GM18867 (cell line): Measurements from ENCODE around the gene PLCB1.
"Not testable (repeated sequence)": the region's sequence is repeated elsewhere in the genome, so short reads cannot be mapped to it uniquely, and the experiment has no call there.

ENCODE experiments used
- ATAC-seq: cut with Tn5 transposase; IDR thresholded peaks from one replicate; pipeline ENCODE4 v1.9.1; 2021; ENCODE audit warnings: mild to moderate bottlenecking, moderate library complexity; ENCODE audit not compliant: unreplicated experiment

The PLCB1 gene

DNA sequence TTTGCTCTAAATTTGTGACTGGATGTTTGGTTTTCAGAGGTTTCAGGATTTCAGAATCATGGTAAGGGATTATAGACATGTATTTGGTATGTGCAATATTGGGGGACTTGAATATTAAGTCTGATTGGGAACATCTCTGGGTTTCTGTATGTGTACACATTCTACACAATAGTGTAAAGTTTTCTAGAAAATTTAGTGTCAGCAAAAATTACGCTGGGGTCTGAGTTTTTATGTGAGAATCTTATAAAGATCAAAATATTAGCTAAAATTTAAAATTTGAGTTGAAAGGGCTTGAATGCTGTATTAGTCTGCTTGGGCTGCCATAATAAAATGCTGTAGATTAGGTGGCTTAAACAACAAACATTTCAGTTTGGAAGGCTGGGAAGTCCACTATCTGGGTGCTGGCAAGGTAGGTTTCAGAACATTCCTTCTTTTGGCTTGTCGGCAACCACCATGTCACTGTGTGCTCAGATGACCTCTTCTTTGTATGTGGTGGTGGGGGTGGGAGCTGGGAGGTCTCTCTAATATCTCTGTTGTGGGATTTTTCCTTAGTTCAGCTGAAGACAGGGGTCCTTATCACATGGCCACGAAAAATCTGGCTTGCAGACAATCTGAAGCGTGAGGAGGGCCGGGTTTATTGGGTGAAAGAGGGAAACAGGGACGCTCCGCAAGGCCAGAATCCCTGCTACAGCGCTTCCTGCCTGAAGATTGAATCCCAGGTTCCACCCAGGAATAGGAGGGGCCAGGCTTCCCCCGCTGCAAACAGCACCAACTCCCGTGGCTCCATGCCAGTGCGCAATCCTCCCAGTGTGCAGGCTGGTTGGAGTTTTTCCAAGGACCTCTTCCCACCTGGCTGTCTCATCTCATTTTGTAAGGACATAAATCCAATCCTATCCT is 299.7 kb downstream of the PLCB1 start:
- no peak for ATAC-seq

DNA sequence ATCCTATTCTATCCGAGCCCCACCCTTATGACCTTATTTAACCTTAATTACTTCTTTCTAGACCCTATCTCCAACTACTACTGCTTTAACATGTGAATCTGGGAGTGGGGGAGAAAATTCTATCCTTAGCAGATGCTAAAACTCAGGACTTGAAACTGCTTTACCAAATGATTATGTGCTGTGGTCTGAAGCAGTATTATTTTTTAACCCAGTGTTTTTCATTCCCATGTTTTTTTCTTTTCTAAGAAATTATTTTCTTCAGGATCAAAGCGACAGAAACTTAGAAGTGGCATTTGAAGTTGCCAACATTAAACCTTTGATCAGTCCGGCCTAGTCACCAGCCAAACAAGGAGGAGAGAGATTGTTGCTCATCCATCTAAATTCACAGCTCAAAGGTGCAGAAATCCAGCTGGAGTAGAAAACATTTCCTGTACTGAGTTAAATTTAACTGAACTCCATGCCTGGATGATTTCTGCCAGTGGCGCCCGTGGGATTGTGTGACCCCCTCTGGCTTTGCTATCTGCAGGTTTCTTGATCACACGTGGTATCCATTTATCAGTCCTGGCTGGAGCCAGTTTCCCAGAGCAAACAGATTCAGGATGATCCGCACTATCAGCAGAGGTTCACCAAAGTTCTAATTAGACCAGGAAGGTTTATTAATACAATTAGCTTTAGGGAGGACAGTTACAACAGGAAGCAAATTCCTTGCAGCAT is 300.5 kb downstream of the PLCB1 start:
- ATAC-seq = no peak

DNA sequence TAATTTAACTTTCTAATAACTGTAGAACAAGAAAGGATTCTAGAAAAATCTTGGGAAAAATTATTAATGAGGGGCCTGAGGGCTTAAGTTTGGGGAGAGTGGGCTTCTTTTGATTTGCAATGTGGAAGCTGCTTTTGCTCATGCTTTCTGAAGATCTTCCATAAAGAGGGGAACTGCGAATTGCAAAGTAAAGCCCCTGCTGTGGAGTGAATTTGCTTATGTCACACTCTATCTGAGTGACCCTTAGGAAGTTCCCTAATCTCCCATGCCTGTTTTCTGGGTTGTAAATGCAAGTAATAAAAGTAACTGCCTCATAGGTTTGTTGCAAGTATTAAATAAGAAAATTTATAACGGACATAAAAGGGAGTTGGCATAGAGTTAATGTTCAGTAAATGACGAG is 301.2 kb downstream of the PLCB1 start:
- no peak for ATAC-seq

DNA sequence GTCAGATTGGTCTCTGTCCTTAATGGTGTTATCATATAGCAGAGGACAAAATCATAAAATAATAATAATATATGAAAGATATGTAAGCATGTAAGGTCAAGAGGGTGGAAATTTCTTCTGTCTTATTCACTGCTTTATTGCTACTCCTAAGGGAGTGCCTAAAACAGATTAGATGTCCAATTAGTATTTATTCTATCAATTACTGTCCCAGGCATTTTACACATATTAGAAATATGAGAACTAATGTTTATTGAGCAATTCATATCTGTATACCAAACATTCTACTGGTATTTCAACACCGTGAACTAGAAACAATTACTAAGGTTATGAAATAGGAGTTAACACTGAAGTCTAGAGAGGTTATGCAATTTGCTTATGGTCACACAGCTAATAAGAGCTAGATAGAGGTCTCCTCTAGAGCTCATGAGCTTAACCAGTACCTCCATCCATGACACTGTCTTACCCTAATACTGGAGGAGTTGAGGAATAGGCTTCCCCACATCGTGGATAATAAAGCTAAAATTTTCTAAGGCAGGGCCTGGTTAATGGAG is 302.3 kb downstream of the PLCB1 start:
- no peak for ATAC-seq

DNA sequence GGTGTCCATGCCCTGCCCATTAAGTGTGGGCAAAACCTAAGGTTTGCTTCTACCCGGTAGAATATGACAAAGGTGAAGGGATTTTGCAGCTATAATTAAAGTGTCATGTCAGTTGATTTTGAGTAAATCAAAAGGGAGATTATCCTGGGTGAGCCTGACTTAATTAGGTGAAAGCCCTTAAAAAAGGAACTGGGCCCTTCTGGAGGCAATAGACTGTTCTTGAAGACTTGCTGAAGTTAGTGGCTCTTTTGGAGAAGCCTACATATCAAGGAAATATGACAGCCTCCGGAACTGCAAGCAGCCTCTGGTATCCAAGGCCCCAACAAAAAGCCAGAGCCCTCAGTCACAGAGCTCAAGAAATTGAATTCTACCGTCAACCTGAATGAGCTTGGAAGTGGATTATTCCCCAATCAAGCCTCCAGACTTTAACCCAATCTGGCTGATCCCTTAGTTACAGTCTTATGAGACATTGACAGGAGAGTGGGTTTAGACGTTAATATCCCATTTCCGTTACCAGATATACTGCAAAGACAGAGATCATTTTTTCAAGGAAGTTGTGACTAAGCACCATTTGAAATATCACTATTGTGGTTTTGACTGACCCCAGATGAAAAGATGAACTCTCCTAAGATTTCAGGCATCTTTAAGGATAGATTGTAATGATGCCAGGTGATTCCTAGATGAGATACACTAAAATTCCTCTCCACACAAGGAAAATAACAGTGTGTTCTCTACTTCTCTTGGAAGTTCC is 303.4 kb downstream of the PLCB1 start:
- ATAC-seq = no peak

DNA sequence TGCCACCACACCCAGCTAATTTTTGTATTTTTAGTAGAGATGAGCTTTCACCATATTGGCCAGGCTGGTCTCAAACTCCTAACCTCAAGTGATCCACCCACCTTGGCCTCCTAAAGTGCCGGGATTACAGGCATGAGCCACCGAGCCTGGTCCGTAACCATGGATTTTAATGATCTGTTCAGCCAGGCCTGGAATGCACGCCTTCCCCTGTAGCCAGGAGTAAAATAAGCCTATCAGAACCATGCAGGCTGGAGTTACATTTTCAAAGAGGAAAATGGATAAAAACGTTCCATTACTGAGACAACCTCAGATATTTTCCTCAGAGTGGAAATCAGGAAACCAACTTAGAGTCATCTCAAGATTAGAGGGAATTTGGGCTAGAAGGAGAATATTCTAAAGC is 304.9 kb downstream of the PLCB1 start:
- not testable (repeated sequence) for ATAC-seq

DNA sequence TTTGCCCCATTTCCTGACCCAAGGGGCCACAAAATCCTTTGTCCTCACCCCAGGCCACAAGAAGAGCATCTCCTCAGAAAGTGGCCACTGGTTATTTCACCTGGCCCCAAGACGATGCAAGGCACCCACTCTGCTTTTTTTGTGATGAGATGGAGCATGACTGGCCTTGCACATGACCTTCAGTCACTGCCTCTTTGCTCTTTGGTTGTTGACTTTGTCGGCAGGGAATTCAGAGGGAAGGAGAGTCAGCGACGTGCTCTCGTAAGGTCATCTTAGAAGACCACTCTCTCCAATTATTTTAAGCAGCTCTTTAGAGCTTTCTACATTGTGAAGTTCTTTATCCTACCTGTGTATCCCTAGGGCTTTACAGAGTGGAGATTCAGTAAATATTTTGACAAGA is 306.7 kb downstream of the PLCB1 start:
- no peak for ATAC-seq

DNA sequence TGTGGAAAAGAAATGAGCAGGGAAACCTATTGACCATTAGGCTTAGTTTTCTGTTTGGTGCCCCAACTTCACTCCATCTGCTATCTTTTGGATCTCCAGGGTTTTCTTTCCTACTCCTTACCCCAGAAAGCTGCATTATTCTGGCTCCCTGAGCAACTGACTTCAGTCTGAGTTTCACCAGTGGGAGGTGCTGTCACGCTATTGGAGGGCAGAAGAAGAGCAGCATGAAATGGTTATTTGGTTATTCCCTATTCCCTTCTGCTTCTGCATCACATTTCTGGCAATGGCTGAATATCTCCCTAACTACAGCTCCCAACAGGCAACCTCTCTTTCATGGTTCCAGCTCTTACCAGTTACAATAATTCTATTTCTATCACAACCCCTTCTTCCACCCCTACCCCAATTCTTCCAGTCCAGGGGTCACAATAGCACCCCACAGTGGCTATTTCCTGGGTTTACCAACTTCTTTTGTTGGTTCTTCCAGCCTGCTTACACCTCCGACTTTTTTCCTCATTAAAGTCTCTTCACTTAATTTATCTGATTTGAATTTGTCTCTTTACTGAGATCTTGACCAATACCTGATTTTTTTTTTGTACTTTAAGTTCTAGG is 311.5 kb downstream of the PLCB1 start:
- no peak for ATAC-seq

DNA sequence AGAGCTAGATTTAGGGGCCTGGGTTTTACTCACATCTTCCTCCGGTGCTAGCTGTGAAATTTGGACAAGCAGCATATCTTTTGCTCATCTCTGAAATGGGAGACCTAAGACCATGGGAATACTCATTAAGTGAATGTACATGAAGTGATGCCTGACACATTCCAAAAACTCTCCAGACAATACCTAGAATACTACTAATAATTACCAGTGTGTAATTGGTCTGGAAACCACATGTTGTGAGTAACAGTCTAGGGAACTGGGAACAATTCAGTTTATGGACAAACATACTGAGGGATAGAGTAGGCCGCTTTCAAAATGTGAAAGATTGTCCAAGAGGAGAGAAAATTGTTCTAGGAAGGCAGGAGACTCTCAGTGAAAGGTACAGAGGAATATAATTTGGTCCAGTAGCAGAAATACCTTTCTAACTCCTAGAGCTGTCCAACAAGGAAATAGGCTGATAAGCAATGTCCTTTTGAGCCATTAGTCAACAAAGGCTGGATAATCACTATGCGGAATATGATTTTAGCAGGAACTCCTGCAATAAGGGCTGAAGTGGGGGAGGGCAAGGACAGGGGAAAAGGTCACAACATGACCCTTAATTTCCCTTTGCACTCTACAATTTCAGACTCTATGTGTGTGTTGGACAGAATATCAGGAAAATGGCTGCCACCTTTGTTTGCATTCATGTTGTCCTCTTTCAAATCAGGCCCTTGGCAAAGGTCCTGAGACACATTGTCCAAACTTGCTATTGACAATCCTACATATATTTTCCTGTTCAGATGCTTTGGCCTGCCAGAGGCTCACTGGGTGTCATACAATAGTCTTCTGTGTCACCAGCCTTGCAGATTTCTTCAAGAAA is 315.4 kb downstream of the PLCB1 start:
- no peak for ATAC-seq

DNA sequence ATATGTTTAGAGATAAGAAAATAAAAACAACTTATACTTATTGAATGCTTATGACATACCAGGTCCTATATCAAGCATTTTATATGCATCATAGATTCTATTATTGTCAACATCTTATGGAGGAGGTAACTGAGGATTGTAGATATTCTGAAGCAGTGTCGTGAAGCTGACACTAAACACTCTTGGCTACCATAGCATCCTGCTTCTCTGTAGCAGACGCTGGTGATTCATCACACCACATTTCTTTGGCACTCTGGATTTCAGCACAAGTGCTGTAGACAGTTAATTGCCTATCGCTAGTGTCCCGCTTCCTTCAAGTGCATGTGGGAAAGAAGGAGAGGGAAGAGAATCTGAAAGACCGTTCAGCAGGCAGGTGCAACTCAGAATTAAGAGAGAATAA is 317.1 kb downstream of the PLCB1 start:
- no peak for ATAC-seq

DNA sequence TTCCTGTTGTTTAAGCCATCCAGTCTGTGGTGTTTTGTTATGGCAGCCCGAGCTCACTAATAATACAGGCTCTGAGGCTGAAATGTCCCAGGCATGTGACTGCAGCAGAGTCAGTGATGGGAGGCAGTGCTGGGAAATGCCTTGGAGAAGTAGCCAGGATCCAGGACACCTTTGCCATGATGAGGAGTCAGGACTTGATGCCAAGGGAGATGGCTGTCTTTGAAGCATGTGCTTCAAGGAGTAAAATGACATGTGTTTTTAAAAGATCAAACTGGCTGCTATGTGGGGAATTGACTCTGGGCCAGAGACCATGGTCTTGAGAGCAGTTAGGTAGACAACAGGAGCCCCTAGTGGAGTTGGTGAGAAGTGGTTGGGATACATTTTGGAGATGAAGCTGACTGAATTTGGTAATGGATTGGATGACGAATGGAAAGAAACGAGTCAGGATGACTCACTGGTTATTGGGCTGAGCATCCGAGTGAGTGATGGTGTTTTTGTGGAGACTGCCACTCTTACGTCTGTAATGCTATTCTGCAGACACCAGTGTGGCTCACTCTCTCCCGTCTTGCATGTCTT is 322.2 kb downstream of the PLCB1 start:
- no peak for ATAC-seq

DNA sequence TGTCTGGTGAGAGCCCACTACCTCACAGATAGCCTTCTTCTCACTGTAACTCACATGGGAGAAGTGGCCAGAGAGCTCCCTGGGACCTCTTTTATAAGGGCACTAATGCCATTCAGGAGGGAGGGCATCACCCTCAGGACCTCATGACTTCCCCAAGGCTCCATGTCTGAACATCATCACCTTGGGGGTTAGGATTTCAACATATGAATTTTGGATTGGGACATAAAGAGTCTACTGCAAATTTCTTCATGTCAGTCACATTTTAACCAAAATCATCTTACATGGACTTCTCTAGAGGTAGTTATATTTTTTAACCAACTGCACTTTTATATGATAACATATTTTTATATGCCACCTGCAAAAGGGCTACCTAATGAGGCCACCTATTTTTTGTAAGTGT is 324.7 kb downstream of the PLCB1 start:
- ATAC-seq = no peak

DNA sequence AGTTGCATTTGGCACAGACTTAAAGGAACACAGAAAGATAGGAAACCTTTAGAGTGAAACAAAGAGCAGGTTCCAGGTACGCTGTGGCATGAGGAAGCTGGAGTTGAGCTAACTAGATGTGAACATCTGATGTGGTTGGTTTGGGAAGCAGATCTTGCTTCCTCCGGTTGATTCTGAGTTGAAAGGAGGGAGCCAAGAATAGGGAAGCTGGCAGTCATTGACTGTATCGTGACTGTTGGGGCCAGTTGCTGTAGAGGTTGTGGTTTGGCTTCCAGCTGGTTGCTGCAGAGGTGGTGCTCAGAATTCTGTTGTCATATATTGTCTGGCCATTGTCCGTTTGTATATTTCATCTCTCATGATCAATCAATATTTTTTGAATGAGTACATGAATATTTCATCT is 325.9 kb downstream of the PLCB1 start:
- no peak for ATAC-seq

DNA sequence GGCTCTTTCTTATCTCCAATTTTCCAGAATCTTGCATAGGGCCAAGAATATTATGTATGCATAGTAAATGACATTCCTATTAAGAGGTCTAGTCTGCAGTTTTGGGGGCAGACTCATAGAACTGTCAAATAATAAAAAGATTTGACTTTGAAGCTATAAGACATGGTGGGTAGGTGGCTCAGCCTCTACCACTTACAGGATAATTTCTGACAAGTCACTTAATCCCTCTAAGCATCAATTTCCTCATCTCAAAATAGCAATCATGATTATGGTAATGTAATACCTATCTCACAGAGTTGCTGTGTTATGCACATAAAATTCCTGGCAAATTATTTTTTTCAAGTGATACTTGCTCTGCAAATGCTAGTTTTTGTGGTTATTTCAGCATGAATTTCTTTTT is 329.1 kb downstream of the PLCB1 start:
- no peak for ATAC-seq

DNA sequence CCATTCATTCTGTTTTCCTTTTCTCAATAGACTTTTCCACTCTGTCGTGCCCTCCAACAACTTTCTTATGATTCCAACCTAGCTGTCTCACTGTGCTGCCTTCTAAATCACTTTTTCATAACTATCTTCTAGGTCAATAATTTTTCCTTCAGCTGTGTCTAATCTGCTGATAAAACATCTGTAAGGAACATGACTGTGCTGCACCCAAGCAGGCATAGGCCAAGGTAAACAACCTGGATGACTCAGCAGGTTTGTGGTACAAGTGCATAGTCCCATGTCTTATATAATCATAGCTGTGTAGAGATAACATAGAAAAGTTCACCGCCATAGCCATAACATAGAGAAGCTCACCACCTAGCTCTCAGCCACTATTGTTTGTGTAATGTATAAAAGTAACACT is 332.3 kb downstream of the PLCB1 start:
- ATAC-seq = no peak

DNA sequence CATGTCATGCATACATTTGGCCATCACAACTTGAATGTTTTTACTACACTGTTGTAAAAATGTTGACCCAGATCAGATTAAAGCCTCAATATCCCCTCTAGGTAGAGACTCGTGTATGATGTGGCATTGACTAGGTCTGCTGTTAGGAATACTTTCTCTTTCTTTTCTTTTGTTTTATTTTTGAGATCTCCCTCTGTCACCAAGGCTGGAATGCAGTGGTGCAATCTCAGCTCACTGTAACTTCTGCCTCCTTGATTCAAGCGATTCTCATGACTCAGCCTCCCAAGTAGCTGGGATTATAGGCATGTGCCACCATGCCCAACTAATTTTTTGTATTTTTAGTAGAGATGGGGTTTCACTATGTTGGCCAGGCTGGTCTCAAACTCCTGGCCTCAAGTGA is 334.7 kb downstream of the PLCB1 start:
- not testable (repeated sequence) for ATAC-seq

DNA sequence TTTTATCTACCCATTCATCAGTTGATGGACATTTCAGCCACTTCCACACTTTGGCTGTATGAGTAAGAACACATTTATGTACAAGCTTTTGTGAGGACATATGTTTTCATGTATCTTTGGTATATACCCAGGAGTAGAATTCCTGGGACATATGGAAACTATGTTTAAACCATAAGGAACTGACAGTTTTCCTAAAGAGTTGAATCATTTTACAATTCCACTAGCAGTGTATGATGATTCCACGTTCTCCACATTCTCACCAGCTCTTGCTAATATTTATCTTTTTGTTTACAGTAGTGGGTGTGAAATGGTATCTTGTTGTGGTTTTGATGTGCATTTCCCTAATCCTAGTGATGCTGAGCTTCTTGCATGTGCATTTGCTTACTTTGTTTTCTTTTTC is 338.1 kb downstream of the PLCB1 start:
- no peak for ATAC-seq

DNA sequence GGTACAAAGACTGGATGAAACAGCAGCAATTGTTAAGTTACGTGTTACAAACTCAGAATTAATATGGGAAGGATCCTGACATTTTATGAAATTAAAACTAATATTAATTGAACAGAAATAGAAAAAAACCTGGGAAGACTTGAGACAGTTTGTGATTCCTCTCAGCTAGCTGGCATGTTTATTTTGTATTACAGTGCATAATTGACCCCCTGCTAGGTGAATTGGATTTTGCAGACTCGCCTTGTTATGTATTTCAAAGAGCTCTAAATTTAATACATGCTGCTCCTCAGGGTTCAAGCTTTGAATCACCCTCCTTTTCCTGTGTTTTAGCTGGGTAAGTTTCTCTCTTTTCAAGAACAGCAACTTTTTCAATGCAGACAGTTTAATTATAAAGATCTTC is 339.4 kb downstream of the PLCB1 start:
- no peak for ATAC-seq

DNA sequence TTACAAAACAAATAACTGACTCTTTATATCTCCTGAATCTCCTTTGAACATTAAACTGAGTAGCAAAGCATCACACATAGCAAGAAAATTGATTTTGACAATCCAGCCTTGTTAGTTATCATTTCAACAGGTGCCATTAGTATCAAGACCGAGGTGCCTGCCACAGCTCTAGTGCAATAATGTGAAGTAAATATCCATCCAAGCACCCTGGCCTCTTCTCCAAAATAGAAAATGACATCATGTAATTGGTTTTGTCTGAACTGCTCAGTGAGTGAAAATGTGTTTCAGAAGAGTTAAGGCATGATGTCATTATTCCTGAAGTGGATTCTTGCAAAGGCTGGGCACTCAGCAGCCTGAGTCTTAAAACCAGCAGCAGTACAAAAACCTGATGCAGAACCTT is 341.4 kb downstream of the PLCB1 start:
- no peak for ATAC-seq
